Gastrocnemius medialis (tissue), 4 donors: ENCODE data around the gene ZNF33A.
A peak's percentile ranks its signal among the peaks of the same experiment; 100 is the strongest.

ENCODE experiments used
- CTCF ChIP-seq, 5 experiments: fragments of 450-650 bp in 3 of 5; fragments of 200-600 bp in 2 of 5; sonication (generic) in 2 of 5; IDR thresholded peaks in 4 of 5; conservative IDR thresholded peaks in 1 of 5; 1 replicate in 4 of 5; 2 replicates in 1 of 5; pipeline ENCODE4 v1.5.1; 2016 to 2019; ENCODE audit warnings: antibody characterized with exemption in 5 of 5, mild to moderate bottlenecking in 3 of 5, moderate library complexity in 3 of 5
- POLR2A ChIP-seq, 2 donors: fragments of 450-650 bp; IDR thresholded peaks; one replicate each; pipeline ENCODE4 v1.6.1; 2017; ENCODE audit warnings: antibody characterized with exemption in 2 of 2, mild to moderate bottlenecking in 2 of 2, moderate library complexity in 2 of 2

DNA sequence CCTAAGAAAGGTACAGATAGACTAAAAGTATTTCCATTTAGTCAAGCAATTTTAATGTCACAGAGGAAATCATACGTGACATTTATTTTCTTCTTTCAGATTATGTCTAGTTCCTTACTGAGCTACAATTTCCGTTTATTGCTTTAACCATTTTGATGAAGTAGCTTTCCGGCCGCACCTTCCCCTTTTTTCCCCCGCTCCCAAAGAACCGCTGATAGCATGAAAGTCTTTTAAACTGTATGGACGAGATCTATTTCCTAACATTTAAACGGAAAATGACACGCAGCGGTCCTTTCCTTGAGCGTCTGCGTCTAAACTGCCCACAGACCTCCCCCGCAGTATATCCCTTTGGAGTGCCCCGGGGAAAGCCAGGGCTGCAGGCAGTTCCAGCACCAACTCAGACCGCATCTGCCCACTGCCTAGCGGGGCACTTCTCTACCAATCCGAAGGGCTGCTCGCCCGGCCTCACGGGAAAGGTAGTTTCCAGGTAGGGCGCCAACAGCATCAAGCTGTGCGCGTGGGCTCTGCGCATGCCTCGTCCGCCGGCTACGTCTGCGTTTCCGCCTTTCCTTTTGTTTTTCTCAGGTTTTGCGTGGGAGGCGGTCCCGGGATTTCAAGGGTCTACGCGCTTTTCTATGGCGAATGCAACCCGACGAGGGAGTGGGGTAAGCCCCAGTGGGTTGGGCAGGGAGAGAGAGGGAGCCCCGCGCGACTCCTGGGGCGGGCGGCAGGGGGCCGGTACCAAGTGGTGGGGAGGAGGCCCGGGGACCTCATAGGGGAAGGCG is at the start of gene ZNF33A:
- TF ChIP-seq CTCF (IDR thresholded peaks at IDR 0.05 in 4 of 5, conservative IDR thresholded peaks at IDR 0.05 in 1 of 5) (peak in 1 of 5 experiments; percentile 27), POLR2A (IDR thresholded peaks at IDR 0.05) (peak; percentile 39 to 67)
